Measurements from ENCODE around the gene SNRNP35. TPM values are rescaled to one million over a fixed set of nuclear protein-coding genes. Genes with fewer than 3 reads are reported as not detected.

The SNRNP35 gene
- total RNA-seq, 2 donors from 2014 or later, result 17.4 to 23.2 TPM

GRCh38 chr12:123498126-123498825 is 40.3 kb downstream of the SNRNP35 start:
- no peak for DNase-seq
- H3K27ac ChIP-seq, result no peak overlapping the region
- TF ChIP-seq CTCF (IDR thresholded peaks at IDR 0.05), result no peak
- intact Hi-C loops (cut with DNase I), result no loop called here
- no peaks in the 10 kb centered on the region for H3K27me3 ChIP-seq
- H3K4me3 ChIP-seq, result no peak overlapping the region
- no peaks in the 10 kb centered on the region for H3K9me3 ChIP-seq
- H3K9ac ChIP-seq (ENCODE audit: low read depth in 2 of 2, low read length in 2 of 2), result no peak overlapping the region
- H3K4me1 ChIP-seq, result no peaks in the 10 kb centered on the region
- no peaks in the 10 kb centered on the region for H3K36me3 ChIP-seq

DNA sequence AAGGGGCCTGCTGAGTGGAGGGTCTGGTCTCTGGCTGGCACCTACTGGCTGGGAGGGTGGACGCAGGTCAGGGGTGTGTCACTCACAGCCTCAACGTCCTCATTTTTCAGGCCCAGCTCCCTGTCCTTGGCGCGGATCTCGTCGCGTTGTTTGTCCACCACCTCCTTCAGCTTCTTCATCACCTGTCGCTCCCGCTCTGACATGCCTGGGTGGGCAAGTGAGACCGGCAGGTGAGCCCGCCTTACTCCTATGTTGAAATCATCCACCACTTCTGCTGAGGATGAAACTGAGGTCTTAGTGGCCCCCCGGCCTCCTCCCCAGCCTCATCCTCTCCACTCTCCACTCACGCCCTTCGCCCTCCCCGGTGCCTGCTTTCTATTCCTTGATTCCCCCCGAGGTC is 41.4 kb downstream of the SNRNP35 start:
- DNase-seq, result no peak
- Histone ChIP-seq H3K36me3 (no peaks in the 10 kb centered on the region), H3K4me3 (no peak overlapping the region), H3K4me1 (no peaks in the 10 kb centered on the region), H3K9ac (ENCODE audit: low read depth in 2 of 2, low read length in 2 of 2) (no peak overlapping the region), H3K27me3 (no peaks in the 10 kb centered on the region), H3K27ac (no peak overlapping the region), H3K9me3 (no peaks in the 10 kb centered on the region)
- no peak for TF ChIP-seq CTCF (IDR thresholded peaks at IDR 0.05)
- intact Hi-C loops (cut with DNase I), result no loop called here

GRCh38 chr12:123502163-123502704 is 44.3 kb downstream of the SNRNP35 start:
- Histone ChIP-seq H3K27ac (no peak overlapping the region), H3K27me3 (no peaks in the 10 kb centered on the region), H3K4me1 (no peaks in the 10 kb centered on the region), H3K9ac (ENCODE audit: low read depth in 2 of 2, low read length in 2 of 2) (no peak overlapping the region), H3K36me3 (no peaks in the 10 kb centered on the region), H3K4me3 (no peak overlapping the region), H3K9me3 (no peaks in the 10 kb centered on the region)
- no peak for TF ChIP-seq CTCF (IDR thresholded peaks at IDR 0.05)
- intact Hi-C loops (cut with DNase I), result no loop called here
- no peak for DNase-seq

DNA sequence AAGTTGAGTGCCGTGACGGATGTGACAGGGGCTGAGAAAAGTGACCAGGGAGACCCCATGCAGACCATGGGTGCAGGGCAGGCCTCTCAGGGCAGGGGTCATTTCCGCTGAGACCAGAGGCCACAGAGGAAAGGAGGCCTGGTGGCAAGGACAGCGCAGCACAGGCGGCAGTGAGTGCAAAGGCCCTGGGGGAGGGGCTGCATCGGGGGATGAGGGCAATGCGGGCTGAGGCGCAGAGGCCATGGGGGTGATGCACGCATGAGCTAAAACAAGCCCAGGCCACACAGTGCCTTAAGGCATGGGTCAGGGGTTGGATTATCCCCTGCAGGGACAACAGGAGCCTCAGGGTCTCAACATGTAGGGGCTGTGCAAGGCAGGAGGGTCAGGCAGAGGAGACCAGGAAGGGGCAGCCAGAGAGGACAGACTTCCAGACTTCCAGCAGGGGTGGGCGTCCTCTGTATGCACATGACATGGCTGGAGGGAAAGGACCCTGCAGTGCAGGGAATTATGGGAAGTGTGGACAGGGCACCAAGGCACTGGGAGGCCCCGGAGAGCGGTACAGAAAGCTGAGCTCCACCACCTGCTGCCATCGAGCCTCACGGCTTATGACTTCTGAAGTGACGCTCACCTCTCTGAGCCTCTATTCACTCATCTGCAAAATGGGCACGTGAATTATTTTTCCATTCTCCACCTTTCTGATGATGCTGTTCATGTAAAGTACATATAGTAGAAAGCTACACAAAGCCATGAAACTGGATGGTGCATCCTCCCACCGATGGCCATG is 48.3 kb downstream of the SNRNP35 start:
- no peaks in the 10 kb centered on the region for H3K4me1 ChIP-seq
- no peak overlapping the region for H3K27ac ChIP-seq
- H3K27me3 ChIP-seq, result no peaks in the 10 kb centered on the region
- H3K9me3 ChIP-seq, result no peaks in the 10 kb centered on the region
- no peak for DNase-seq
- TF ChIP-seq CTCF (IDR thresholded peaks at IDR 0.05), result no peak
- H3K36me3 ChIP-seq, result no peaks in the 10 kb centered on the region
- no peak overlapping the region for H3K9ac ChIP-seq (ENCODE audit: low read depth in 2 of 2, low read length in 2 of 2)
- H3K4me3 ChIP-seq, result no peak overlapping the region
- intact Hi-C loops (cut with DNase I), result no loop called here

DNA sequence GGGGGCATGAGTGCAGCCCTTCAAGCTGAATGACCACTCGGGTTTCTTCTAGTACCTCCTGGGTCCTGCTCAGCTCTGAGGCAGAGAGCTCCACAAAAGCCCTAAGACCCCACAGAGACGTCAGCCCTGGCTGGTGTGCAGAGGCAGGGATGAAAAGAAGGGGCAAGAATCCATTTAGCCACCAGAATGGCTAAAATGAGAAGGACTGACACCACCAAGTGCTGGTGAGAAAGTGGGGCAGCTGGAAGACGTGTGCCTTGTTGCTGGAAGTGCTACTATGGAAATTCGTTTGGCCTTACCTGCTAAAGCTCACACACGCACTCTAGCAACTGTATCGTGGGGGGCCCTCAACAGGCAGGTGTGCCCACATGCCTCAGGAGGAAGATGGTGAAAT is 48.9 kb downstream of the SNRNP35 start:
- Histone ChIP-seq H3K27me3 (no peaks in the 10 kb centered on the region), H3K4me1 (no peaks in the 10 kb centered on the region), H3K9me3 (no peaks in the 10 kb centered on the region), H3K9ac (ENCODE audit: low read depth in 2 of 2, low read length in 2 of 2) (no peak overlapping the region), H3K4me3 (no peak overlapping the region), H3K36me3 (no peaks in the 10 kb centered on the region), H3K27ac (no peak overlapping the region)
- TF ChIP-seq CTCF (IDR thresholded peaks at IDR 0.05), result no peak
- intact Hi-C loops (cut with DNase I), result no loop called here
- no peak for DNase-seq

Data from colonic mucosa (tissue), 4 donors.